ENCODE measurements around the gene WFIKKN1.

WFIKKN1 gene

DNA sequence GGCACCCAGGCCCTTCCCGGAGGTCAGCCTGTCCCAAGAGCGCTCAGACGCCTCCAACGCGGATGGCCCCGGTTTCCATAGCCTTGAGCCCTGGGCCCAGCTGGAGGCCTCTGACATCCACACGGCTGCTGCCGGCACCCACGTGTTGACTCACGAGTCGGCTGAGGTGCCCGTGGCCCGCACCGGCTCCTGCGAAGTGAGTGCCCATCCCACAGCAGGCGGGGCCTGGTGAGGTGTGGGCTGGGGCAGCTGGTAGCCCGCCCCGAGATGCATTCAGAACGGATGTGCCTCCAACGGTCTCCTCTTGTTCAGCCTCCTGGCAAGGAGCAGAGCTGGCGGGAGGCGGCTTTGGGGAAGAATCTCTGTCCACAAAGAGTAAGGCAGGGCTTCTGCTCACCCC, 21.1 kb downstream of the WFIKKN1 start:
- DNase-seq (ENCODE audit: low read depth in 1 of 2, low spot score in 1 of 2) = no peak

DNA sequence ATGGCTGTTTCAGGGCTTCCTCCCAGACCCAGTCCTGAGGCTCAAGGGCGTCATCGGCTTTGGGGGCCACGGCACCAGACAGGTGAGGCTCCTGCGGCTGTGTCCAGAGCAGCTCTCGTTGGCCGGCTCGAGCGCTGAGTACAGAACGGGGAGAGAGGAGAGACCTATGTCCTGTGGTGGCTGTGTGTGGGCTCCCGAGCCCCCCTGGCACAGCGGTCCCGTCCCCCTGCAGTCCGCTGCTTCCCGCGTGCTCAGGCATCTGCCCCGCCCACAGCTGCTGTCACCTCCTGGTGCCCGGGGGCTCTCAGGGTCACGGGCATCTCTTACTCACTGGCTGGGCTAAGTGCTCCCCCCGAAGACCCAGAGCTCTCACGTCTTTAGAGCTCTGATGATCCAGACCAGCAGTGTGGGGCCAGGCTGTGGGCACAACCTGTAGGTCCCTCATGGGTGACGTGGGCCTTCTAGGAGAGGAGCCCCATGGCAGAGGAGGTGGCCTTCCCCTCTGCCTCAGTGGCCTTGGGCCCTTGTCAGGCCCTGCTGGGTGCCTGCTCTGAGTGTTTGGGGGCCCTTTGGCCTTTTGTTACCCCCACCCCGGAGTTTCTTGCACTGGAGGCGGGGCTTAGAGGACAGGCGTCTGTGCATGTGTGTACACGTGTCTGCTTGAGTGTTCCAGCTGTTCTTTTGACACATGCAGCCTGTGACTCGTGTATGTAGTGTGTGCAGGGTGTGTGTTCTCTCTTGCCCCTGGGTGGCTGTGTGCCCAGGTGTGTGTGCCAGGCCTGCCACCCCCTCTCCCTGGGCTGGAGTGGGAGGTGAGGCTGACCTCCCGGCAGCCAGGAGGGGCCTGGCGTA, 21.9 kb downstream of the WFIKKN1 start:
- DNase-seq (ENCODE audit: low read depth in 1 of 2, low spot score in 1 of 2) = no peak

DNA sequence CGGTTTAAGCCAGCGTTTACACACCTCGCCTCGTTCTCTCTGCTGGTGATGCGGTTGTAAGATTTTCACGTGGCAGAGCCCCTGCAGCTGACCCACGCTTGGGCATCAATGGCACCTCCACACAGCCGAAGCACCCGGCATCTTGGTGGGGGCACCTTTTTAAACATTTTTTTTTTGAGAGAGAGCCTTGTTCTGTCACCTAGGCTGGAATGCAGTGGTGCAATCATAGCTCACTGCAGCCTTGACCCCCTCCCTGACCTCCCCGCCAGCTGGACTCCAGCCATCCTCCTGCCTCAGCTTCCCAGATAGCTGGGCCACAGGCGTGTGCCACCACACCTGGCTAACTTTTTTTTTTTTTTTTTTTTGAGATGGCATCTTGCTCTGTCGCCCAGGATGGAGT, 23.2 kb downstream of the WFIKKN1 start:
- no peak for DNase-seq (ENCODE audit: low read depth in 1 of 2, low spot score in 1 of 2)

DNA sequence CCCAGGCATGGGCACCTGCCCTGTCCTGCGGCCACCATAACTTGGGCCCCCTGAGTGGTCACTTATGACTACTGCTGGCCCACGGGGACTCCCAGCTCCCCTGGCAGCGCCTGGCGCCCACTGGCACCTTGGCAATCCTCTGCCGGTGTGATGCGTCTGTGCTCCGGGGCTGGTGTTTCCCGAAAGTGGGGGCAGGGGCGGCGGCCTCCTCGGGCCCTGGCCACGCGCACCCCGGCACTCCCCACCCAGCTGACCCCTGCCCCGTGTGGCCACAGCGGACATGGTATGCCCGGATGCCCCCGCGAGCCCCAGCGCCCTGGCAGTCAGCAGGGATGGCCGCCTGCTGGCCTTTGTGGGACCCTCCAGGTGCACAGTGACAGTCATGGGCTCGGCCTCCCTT, 26.7 kb downstream of the WFIKKN1 start:
- no peak for DNase-seq (ENCODE audit: low read depth in 1 of 2, low spot score in 1 of 2)

DNA sequence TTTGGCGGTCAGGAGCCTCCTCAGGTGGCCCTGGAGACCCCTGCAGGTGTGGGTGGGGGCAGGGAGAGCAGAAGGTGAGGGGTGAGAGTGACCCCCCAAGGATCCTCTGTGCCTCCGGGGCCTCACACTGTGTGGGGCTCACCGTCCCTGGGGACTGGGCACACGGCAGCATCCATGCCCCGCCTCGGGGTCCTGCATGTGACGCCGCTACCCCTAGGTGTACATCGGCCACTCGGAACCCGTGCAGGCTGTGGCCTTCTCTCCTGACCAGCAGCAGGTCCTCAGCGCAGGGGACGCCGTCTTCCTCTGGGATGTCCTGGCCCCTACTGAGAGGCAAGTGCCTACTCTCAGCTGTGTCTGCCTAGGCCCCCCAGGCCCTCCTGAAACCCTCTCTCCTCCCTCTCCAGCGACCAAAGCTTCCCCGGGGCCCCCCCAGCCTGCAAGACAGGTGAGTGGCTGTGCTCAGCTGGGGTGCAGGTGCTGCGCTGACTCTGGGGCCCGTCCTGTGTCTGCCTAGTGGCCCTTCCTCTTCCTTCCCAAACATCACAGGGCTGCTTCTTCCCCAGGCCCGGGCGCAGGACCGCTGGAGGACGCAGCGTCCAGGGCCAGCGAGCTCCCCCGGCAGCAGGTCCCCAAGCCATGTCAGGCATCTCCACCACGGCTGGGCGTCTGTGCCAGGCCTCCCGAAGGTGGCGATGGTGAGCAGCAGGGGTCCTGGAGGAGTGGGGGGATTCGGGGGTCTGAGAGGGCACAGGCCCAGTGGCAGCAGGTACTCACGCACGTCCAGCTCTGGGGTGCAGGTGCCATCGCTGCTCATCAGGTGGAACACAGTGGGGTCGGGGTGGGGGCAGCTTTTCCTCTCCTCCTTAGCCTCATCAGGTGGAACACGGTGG, 28.1 kb downstream of the WFIKKN1 start:
- DNase-seq (ENCODE audit: low read depth in 1 of 2, low spot score in 1 of 2) = no peak

DNA sequence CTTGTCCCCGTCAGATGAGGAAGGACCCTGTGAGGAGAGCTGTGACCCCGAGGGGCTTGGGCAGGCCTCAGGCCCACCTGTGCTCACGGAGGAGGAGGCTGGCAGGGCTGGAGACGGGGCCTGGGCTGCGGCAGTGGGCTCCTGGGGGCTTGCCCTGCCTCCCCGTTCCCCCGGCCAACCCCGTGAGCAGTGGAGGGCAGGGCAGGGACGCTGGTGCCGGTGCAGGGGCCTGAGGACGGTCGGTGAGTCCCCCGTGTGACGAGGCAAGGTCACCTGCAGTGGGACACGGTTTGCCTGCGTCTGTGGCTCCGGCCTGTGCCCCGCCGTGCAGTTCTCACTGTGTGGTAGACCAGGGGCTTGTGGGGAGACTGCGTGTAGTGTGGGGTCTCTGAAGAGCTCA, 28.8 kb downstream of the WFIKKN1 start:
- no peak for DNase-seq (ENCODE audit: low read depth in 1 of 2, low spot score in 1 of 2)

DNA sequence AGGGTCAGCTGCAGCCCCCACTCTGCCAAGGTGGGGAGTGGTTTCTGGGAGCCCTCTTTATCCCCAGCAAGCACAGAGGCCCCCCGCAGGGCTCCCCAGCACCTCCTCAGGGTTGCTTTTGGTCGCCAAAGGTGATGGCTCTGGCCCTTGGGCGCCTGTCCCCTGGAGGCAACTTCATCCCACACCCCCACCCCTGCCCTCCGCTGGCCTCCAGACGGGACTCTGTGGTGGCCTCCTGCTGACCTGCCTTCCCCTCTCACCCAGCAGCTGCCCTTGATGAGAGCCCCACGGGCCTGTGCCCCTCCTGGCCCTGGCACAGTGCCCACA, 29.3 kb downstream of the WFIKKN1 start:
- DNase-seq (ENCODE audit: low read depth in 1 of 2, low spot score in 1 of 2) = no peak

DNA sequence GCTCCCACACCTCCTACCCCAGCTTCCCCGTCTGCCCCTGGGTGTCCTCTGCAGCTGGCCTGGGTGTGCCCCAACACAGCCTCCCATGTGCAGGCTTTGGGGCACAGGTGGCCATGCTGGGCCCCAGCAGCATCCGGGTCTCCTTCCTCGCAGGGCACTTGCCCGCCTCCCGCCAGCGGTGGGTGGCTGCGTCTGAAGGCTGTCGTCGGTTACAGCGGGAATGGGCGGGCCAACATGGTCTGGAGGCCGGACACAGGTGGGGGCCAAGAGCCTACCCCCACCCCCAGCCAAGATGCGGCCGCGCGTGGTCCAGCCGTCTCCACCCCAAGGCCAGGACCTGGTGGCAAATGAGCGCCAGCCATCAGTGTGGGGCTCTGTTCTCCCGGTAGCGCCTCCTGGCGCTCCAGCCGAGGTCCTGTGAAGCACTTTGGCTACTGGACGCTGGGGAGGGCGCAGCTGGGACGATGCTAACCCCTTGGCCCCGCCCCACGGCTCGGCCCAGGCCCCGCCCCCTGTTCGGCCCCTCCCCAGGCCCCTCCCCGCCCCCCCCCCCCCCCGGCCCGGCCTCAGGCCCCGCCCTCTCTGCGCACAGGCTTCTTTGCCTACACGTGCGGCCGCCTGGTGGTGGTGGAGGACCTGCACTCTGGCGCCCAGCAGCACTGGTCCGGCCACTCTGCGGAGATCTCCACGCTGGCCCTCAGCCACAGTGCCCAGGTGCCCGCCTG, 29.8 kb downstream of the WFIKKN1 start:
- peak in 1 of 2 donors; percentile 48 for DNase-seq (ENCODE audit: low read depth in 1 of 2, low spot score in 1 of 2)

DNA sequence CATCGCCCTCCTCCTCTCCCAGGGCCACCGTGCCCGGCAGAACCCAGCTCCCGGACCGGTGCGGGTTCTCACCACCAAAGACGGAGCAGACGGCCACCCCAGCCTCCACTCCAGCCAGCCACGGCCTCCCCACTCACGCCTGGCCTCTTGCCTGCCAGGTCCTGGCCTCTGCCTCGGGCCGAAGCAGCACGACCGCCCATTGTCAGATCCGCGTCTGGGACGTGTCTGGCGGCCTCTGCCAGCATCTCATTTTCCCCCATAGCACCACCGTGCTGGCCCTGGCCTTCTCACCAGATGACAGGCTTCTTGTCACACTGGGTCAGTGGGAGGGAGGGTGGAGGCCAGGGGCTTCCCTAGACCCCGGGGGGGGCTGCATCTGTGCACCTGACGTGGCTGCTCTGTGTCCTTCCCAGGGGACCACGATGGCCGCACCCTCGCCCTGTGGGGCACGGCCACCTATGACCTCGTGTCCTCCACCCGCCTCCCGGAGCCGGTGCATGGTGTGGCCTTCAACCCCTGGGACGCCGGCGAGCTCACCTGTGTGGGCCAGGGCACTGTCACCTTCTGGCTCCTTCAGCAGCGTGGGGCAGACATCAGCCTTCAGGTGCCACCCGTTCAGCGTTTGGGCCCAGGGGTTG, 30.5 kb downstream of the WFIKKN1 start:
- no peak for DNase-seq (ENCODE audit: low read depth in 1 of 2, low spot score in 1 of 2)

DNA sequence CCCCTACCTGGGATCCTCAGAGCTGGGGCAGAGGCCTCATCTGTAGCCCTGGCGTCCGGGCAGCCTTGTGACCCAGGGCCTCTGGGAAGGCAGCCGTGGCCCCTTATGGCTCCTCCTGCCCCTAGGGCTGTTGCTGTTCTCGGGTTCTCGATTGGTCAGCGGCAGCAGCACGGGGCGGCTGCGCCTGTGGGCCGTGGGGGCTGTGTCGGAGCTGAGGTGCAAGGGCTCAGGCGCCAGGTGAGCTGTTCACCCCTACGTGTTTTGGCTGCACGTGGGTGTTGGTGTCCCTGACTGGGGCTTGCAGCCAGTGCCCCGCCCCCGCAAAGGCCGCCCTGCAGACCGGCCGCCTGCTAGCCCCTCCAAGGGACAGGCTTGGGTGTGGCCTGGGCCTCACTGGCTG, 31.3 kb downstream of the WFIKKN1 start:
- no peak for DNase-seq (ENCODE audit: low read depth in 1 of 2, low spot score in 1 of 2)

DNA sequence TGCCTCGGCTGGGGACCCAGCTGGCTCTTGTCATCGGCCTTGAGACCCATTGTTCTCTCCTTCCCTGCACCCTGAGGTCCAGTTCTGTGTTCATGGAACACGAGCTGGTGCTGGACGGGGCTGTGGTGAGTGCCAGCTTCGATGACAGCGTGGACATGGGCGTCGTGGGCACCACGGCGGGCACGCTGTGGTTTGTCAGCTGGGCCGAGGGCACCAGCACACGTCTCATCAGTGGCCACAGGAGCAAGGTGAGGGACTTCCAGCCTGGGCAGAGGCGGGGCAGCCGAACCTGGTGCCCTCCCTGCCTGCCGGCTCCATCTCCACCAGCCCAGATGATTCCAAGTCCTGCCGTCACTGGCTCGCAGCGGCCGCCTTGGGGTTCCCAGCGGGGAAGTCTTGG, 31.8 kb downstream of the WFIKKN1 start:
- DNase-seq (ENCODE audit: low read depth in 1 of 2, low spot score in 1 of 2) = no peak

DNA sequence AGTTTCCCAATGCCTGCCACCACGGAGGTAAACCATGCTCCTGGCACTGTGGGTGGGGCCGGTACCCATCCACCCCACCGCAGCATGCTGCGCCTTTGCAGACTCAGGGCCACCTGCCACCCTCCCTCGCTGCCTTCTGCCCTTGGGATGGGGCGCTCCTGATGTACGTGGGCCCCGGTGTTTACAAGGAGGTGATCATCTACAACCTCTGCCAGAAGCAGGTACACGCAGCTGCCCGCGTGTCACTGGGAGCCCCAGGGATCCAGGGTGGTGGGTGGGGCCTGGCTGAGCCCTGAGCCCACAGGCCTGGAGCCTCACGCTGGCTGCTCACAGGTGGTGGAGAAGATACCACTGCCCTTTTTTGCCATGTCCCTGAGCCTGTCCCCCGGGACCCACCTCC, 35.8 kb downstream of the WFIKKN1 start:
- DNase-seq (ENCODE audit: low read depth in 1 of 2, low spot score in 1 of 2) = no peak

DNA sequence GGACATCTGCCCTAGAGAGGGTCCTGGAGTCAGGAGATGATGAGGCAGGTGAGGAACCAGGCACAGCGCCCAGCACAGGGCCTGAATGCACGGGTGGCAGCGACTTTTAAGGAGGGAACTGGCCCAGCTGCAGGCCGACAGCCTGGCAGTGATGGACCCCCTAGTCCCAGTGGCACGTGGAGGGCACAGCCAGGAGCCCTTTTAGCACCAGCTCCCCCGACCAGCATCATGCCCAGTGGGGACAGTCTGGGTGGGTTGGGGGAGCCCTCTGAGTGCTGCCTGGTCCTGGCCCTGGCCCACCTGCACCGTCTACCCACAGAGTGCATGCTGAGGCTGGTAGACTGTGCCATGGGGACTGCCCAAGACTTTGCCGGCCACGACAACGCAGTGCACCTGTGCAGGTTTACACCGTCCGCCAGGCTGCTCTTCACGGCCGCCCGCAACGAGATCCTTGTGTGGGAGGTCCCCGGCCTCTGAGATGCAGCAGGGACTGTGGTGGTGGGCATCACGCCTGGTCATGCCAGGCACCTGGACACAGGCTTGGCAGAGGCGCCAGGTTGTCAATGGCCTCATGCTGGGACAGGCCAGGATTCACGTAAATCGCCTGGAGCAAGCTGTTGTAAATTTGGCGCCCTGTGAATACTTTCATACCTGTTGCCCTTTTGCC, 36.5 kb downstream of the WFIKKN1 start:
- no peak for DNase-seq (ENCODE audit: low read depth in 1 of 2, low spot score in 1 of 2)

DNA sequence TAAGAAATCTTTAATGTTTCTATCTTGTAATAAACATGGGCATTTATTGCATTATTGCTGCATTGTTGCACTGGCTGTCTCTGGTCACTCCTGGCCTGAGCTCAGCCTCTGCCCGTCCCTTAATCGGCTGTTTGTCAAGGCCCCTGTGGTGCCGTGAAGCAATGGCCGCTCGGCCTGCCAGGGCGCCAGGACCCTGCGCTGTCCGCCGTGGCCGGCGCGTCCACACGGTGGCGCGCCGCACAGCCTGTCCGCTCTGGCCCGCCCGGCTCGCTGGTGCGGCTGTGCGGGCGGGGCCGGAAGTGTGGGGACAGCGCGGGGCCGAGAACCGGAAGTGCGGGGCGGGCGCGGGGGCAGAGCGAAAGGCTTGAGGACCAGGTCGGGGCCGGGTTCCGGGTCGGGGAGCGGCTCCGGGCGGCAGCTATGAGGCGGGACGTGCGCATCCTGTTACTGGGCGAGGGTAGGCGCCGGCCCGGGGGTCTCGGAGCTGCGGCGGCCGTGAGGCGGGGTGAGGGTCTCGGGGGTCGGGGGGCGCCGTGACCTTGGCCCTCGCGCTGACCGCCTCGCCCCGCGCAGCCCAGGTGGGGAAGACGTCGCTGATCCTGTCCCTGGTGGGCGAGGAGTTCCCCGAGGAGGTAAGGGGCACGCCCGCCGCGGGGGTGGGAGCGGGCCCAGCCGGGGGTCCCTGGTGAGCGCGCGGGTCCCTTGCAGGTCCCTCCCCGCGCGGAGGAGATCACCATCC, 37.2 kb downstream of the WFIKKN1 start, which contains the start of gene RHOT2:
TSS of gene RHOT2 (plus strand) at position 353 of the 739 bp plus-strand sequence. CDS start at position 421, 68 bp downstream.
- DNase-seq (ENCODE audit: low read depth in 1 of 2, low spot score in 1 of 2) = peak; percentile 85 to 88

DNA sequence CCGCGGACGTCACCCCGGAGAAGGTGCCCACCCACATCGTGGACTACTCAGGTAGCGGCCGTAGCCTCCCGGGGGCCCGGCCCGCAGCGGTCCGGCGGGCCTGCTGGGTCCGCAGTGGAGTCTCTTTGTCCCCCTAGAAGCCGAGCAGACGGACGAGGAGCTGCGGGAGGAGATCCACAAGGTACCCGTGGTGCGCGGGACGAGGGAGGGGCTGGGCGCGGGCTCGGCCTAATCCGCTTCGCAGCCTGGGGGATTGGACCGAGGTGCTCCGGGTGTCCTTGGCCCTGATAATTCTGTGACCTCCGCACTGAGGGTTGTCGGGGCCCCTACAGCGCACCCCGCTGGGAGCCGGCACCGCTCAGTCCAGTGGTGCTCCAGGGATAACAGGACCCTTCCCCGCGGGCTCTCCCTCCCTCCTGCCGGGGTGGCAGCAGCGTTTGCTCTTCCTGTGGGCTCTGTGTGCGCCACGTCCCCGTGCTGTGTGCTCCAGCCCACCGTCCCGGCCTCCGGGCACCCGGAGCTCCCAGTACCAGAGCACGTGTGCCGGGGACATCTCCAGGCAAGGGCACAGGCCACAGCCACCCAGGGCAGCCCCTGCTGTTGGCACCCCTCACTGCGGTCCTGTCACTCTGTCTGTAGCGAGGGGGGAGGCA, 37.9 kb downstream of the WFIKKN1 start:
- no peak for DNase-seq (ENCODE audit: low read depth in 1 of 2, low spot score in 1 of 2)

DNA sequence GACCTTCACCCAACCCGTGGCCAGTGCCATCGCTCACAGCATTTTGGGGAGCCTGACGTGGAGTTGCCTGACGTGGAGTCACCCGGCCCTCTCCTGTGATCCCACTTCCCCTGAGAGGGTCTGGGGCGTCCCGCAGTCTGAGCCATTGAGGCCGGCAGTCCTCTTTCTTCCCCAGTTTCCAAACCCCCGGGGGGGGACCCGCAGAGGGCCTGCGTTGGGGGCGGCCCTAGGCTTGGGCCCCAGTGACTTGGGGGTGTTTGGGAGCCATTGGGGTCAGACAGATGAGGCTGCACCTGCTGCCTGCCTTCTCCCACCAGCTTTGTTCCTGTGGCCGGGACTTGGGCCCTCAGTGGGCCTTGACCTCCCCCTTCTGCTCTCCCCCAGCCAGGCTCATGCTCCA, 38.9 kb downstream of the WFIKKN1 start:
- no peak for DNase-seq (ENCODE audit: low read depth in 1 of 2, low spot score in 1 of 2)

DNA sequence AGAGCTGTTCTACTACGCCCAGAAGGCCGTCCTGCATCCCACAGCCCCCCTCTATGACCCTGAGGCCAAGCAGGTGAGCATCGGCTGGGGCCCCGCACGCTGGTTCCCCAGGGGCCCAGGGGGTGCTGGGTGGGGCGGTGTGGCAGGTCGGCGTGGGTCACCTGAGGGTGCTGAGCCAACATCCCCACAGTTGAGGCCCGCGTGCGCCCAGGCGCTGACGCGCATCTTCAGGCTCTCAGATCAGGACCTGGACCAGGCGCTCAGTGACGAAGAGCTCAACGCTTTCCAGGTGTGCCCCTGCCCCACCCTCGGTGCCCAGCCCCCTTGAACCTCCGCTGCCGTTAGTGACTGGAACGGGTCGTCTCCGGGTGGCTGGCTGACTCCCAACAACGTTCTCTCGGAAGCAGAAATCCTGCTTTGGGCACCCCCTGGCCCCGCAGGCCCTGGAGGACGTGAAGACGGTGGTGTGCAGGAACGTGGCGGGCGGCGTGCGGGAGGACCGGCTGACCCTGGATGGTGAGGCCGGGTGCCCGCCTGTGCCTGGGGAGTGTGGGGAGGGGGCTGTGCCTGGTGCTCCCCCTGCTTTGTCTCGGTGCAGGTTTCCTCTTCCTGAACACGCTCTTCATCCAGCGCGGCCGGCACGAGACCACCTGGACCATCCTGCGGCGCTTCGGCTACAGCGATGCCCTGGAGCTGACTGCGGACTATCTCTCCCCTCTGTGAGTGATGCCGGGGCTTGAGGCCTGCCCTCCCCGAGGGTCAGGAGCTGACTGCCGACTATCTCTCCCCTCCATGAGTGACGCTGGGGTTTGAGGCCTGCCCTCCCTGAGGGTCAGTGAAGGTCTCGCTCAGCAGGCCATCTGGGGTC, 39.9 kb downstream of the WFIKKN1 start:
- DNase-seq (ENCODE audit: low read depth in 1 of 2, low spot score in 1 of 2) = no peak

DNA sequence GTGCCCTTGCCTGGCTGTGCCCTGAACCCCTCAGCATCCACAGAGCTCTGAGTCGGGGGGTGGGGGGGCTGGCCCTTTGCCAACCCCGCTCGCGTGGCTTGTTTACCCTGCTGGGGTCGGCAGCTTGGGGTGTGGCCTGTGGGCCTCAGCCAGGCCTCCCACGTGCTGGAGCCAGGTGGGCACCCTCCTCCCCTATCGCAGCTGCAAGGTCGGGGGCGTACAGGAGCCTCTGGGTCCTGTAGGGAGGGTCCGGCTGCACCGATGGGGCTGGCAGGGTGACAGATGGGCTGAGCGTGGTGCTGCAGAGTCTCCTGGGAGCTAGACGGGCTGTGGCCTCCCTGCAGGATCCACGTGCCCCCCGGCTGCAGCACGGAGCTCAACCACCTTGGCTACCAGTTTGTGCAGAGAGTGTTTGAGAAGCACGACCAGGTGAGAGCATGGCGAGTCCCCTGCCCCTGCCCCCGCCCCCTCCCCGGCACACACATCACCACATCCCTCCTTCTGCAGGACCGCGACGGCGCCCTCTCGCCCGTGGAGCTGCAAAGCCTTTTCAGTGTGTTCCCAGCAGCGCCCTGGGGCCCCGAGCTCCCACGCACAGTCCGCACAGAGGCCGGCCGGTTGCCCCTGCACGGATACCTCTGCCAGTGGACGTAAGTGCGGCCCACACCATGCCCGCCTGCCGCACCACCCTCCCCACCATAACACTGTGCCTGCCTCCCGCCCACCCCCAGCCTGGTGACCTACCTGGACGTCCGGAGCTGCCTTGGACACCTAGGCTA, 40.8 kb downstream of the WFIKKN1 start:
- DNase-seq (ENCODE audit: low read depth in 1 of 2, low spot score in 1 of 2) = no peak
